HG02623 (cell line): Measurements from ENCODE around the gene NRAP.
A peak's percentile ranks its signal among the peaks of the same experiment; 100 is the strongest.

ENCODE experiments used
- ATAC-seq: cut with Tn5 transposase; IDR thresholded peaks from one replicate; pipeline ENCODE4 v1.9.1; 2021; ENCODE audit warnings: moderate library complexity; ENCODE audit not compliant: unreplicated experiment

The NRAP gene

DNA sequence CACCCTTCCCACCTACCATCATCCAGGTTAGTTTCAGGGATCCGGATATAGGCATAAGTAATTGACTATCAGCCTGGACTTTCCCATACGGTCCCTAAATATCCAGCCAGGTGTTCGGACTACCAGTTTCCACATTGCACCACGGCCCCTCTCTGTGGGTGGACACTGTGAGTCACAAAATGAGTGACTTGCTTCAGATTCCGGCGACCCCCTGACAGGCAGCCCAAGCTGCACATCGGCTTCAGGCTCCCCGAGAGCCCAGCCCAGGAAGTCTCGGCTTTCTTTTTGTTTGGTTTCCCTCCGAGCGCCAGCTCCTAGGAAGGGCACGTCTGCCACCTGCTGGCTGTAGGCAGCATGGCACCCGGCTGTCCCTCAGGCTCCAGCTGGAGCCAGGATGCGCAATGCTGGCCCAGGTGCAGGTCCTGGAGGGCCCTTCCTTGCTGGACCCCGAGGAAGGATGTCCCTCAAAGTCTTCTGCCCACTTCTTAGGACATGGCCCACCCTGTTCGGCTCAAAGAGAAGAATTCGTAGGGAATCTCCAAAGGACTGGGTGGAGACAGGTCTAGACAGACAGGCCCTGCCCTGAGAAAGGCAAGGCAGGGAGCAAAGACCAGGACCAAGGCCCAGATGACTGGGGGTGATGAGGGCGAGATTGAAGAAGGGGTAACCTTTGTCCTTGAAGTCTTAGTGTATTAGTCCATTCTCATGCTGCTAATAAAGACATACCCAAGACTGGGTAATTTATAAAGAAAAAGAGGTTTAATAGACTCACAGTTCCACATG lies 100.3 kb downstream of the NRAP start:
- peak; percentile 97 for ATAC-seq

DNA sequence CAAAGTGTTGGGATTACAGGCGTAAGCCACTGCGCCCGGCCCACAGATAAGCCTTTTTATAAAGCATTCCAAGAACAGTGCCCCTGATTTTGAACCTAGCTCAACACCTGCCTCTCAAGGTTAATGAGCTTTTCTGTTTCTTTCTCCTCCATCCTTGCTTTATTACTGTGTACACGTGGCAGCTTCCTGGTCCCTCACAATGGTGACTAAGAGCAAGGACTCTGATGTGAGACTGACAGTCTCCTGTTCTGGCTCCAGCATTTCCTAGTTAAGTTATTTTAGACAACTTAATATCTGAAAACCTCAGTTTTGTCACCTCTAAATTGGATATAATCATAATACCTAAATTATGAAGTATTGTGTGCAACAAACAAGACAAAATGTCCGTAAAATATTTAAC lies 101.1 kb downstream of the NRAP start:
- no peak for ATAC-seq

DNA sequence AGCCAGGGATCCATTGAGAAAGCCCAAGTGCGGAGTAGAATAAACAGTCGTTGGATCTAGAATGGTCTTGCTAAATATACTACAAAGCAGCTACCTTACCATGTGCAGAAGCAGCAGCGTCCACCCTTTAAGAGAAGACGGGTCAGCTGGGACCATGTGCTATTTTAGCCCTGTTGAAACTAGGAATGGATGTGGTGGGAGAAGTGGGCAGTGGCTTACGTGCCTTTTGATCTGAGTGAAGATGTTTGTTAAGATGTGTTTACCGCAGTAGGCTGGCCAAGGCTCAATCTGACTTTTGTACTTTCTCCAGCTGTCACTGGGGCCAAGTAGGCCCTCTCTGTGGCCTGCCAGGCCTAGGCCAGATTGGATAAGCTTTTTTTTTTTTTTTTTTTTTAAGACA lies 101.8 kb downstream of the NRAP start:
- ATAC-seq = no peak

DNA sequence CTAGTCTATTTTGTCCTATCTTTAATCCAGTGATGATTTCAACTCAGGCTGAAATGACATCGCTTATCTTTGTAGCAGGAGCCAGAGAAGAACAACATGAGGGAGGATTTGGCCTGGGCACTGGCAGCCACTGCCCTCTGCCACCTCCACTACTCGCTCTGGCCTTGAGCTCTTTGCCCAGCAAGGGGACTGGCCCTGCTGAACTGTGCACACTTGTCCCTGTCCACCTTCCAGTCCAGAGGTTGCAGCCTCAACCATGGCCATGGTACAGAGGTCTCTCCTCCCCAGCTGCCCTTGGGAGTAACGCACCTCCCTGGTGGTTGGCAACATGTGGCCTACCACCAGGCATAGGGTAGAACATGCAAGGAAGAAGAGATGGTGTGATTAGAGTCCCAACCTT lies 102.6 kb downstream of the NRAP start:
- no peak for ATAC-seq

DNA sequence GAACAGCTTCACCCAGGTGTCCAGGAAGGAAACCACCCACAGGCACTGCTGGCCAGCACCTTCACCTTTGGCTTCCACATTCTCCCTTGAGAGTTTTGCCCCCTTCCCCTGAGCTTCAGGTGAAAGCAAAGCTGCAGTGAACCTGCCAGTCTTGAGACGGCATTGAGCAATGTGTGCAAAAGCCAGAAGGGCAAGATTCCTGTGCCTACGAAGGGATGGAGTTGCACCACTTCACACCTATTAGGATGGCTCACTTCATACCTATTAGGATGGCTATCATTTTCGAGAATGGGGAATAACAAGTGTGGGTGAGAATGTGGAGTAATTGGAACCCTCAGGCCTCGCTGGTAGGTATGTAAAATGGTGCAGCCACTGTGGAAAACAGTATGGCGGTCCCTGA lies 103.8 kb downstream of the NRAP start:
- no peak for ATAC-seq

DNA sequence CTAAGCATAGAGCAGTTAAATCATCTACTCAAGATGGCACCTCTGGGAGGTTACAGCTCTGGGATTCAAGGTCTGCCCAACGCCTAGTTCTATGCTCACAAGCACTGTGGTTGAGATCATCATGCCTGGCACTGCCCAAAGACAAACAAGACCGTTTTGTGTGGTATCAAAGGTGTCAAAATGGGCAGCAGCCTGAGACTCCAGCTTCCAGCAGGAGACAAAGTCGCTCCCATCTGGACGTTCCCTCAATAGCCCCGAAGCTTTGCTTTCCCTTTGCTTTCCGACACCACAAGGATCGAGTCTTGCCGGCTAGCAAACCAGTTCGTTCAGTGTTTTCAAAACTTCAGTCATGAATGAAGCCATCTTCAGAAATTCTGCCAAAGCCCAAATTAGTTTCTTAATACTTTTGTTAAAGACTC lies 105.9 kb downstream of the NRAP start:
- ATAC-seq = no peak

DNA sequence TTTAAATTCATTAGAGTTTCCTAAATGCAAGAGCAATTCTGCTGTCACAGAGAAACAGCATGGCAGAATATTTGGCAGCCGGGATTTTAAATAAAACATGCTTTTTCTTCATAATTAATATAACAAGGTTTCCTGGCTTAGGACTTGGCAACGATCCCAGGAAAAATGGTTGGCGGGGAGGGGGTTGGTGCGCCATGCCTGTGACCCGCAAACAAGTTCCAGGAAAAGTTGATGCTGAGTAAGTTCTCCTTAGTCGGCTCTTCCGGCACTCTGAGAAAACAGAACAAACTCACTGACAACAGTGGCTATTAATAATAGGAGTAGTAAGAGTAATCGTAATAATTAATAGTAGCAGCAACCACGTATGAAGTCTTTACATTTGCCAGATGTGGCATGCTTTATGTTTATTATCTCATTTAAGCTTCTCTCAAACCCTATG lies 106.4 kb downstream of the NRAP start:
- no peak for ATAC-seq

DNA sequence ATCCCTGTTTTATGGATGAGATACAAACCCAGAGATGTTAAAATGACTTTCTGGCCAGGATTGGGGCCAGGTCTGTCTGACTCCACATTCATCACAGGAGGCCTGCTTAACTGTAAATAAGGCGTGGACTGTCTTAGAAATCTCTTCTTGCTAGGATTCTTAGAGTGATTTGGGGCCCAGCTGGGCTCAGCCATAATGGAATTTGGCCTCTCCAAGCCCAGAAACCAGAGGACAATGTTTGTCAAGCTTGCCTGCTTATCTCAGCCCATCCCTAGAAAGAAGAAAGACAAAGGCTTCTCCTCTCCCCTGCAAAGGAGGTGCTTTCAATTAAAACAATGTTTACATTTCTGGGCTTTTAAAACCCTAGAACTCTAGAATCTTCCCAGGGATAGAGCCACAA lies 108.1 kb downstream of the NRAP start:
- no peak for ATAC-seq

DNA sequence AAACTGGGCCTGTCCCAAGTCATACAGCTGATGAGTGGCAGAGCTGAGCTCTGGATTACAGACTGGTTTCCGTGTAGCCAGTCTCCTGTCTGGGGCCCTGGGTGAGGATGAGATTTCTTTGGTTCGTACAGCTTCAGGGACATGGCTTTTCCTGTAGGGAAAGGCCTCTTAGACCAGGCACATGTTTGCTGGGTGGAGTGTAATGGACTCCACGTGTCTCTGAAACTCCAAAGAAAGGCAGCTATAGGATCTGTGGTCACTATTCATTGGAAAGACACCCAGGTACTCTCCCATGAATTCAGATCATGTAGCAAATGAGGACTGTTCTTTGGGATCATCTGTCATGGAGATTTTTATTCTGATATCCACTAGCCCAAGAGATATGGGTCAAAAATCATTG lies 108.6 kb downstream of the NRAP start:
- ATAC-seq = no peak

DNA sequence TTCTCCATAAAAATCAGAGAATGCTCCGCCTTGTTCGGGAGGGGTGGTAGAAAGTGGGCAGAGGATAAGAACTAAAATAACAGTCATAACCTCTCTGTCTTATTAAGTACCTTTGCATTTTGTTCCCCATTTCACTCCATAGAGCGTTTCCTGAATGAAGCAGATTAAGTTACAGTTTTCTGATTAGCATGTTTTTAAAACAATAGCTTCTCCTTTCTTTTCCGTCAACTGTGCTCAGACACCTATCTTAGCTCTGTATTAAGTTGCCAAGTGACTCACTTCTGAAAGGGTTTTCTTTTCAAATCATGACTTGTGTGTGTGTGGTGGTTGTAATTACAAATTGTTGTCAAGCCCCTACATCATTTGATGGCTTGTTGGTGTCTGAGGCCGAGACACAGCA lies 109.6 kb downstream of the NRAP start:
- no peak for ATAC-seq

DNA sequence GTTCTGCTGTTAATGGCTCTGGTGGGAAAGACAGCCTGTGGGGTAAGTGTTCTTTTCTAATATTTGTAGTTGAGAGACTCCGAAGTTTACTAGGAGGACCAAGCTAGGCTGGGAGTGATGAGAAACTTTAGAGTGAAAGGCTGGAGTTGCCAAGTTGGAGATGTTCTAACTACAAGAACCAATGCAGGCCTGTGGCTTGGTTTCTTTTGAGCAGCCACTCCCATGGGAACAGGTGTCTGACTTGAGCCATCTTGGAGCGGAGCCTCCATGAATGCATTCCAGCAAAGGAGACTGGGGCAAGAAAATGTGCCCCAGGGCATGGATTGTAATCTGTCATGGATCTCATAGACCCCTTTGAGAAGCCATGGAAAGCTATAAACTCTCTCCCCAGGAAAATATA lies 110.7 kb downstream of the NRAP start:
- ATAC-seq = no peak

DNA sequence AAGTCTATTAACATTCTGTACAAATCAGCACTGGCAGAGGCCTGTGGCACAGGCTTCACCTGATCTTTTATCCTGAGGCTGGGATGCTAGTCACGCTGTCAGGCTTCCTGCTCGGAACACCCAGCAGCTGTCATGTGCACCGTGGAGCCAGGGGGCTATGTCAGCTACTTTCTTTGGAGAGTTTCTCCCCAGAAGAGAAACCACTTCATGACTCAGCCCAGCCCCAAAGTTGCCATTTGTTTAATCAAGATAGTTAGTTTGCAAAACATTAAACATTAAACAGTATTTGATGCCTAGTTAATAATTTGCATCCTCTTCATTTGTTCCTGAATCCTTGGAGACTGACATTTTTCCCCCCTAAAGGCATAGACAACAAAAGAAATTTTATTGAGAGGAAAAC lies 111.1 kb downstream of the NRAP start, which contains the start of gene HABP2:
Gene HABP2 (plus strand): TSS at position 353 of the 400 bp plus-strand sequence. CDS start 69 bp downstream, outside the sequence.
- no peak for ATAC-seq

DNA sequence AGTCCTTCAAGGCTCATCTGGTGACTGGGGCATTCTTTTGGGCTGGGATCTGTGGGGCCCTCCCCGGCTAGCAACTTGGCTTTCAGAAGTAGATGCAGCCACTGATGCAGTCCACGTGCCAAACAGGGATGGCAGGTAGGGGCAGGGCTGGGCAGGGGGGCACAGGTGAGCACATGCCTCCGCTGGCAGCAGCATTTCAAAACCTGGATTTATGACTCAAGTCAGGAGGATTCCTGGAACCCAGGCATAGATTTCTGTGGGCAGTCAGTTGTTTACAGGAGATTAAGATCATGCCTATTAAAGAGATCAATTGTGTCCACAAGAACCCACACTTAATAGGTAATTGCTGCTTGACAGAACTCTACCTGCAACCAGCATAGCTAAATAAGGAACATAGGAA lies 111.8 kb downstream of the NRAP start:
- no peak for ATAC-seq

DNA sequence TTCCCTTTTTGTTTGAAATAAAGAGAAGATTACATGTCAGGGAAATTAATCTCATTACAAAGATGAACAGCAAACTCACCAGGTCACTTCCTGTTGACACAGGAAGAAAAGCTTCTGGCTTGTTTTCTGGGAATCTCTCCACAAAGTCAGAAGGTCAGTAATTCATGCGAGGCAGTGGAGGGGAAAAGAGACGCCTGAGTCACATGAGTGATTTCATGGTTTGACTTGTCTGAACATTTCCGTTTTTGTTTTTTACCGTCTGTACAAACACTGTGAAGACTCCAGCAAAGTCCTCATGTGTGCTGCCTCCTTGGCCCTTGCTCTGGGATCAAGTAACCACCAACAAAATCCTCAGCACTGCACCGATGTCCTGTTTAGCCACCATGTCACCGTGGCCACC lies 113.5 kb downstream of the NRAP start:
- ATAC-seq = no peak

DNA sequence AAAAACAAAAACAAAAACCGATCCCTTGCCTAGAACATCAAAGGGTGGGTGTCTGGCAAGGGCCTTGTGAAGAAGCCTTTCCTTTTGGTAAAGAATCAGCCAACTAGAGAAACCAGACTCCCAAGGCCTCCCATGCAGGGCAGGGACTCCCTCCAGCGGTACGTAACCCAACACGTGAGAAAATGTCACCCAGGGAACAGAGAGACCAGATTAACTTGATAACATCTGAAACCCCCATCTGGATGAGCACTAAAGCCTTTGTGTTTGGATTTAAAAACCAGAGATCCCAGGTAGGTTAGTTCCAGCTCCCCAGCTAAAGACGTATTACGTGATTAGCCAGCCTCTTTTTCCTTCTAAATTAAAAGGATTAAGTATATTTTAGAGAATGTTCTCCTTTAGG lies 114.0 kb downstream of the NRAP start:
- ATAC-seq = no peak

DNA sequence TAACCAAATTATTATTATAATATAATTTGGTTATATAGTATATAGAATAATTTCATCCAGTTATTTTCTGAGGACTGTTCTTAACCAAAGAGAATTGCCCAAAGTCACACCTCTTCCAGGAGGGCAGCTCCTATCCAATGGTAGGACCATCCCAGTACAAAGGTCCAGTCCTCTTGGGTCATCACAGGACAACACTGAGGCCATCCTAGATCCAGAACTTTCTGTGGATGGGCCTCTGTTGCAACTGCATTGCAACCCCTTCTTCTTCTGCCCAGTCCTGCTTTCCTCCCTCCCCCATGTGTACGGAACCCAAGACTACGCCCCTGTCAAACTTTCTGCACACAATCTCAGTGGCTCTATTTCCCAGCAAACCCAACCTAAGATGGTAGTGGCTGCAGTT lies 116.4 kb downstream of the NRAP start:
- no peak for ATAC-seq

DNA sequence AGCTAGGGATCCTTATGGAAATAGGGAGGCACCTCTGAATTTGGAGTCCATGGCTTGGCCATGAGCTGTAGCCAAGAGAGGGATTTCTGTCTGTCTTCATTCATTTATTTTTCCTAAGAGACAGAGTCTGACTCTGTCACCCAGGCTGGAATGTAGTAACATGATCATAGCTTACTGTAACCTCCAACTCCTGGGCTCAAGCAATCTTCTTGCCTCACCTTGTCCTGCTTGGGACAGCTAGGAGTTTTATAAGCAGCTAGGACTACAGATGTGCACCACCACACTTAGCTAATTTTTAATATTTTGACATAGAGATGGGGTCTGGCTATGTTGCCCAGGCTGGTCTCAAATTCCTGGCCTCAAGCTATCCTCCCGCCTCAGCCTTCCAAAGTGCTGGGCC lies 119.4 kb downstream of the NRAP start:
- ATAC-seq = no peak

DNA sequence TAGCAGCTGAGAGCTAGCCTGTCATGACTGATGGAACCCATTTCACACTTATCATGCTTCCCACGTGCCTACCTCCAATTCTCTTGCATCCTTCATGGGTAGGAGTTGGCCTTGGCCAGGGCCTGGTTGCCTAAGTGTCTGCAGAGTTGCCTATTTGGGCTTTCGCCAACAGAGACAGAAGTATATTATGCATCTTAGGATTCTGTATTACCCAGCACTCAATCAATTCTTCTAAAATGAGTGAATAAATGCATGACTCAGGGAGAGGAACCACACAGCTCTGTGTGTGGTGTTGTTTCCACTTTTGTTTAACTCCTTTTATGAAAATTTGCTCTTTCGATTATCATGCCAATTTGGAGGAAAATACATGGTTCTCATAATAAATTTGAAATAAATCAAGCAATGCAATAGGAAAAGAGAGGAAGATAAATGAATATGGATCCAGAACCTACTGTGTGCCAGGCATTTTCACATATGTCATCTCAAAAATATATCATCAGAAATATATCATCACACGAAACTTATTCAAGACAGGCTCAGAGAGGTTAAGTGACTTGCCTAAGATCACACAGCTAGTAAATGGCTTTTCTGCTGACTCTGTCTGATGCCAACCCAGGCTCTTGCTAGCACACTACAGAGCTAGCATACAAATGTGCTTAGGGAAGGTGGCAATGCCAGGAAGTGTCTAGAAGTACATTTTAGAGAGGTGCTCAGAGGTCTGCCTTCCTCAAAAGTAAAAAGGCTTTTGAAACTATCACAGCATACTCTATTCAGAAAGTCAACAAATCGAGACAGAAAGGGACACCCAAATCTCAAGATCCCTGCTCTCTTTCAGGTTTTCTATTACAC lies 120.5 kb downstream of the NRAP start:
- ATAC-seq = no peak

DNA sequence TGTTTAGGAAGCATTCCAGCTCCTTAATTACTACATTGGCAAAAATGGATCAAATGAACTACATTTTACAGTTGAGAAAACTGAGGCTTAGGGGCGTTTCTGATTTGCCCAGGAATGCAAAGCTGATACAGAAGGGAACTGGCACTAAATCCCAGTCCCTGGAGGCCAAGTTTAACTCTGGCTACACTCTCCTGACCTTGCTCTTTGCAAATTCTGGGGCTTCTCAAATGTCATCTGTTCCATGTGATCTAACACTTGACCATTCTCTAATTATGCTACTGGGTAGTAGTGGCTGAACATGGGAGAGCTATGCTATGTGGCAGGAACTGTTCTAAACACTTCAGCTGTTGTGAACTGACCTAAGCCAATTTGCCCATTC lies 122.3 kb downstream of the NRAP start:
- ATAC-seq = no peak

DNA sequence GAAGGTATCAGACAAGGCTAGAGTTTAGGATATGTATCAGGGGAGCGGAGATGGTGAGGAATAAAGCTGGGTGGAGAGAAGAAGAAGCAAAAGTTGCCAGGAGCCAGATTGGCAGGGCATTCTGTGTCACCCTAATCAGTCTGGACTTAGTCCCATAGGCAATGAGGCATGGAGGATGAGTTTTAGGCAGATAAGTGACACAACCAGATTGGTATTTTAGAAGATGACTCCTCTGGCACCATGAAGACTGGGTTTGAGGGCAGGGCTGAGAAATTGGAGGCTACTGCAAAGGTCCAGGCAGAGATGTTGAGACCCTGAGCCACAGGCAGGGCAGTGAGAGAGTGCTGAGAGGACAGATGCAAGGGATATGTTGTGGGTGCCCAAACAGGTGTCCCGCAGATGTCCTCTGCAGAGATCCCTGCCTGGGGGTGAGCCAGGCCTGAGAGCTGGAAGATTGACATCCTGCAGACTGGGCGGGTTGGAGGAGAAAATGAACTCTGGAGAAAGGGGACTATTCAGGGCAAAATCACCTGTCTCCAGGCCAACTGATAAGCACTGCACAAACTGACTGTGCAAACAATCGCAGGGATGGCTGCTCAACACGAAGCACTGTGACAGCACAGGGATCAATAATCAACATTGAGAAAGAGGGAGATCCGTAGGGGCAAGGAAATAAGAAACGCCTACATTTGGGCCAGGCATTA lies 122.8 kb downstream of the NRAP start:
- no peak for ATAC-seq

DNA sequence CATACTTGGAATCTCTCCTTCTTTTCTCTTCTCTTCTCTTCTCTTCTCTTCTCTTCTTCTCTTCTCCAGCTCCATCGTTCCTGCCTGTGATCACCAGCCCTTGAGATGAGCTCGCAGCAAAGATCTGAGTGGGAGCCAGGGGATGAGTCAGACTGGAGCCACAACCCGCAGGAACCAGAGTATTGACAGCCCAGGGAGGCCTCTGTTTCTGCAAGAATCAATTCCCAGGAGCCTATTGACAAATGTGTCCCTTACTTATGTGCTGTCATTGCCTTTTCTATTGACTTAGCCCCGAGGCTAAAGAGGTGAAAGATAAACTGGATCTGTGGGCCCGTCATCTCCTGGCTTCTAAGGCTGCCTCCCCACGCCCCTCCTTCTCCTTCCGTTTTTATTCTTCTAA lies 124.1 kb downstream of the NRAP start:
- ATAC-seq = no peak
